HG03175 (cell line): ENCODE measurements around the gene ADAMTS2.
"Not testable (repeated sequence)": the region's sequence is repeated elsewhere in the genome, so short reads cannot be mapped to it uniquely, and the experiment has no call there.

ENCODE experiments used
- ATAC-seq: cut with Tn5 transposase; IDR thresholded peaks from one replicate; pipeline ENCODE4 v1.9.1; 2021; ENCODE audit warnings: mild to moderate bottlenecking, moderate library complexity; ENCODE audit not compliant: unreplicated experiment

The ADAMTS2 gene

DNA sequence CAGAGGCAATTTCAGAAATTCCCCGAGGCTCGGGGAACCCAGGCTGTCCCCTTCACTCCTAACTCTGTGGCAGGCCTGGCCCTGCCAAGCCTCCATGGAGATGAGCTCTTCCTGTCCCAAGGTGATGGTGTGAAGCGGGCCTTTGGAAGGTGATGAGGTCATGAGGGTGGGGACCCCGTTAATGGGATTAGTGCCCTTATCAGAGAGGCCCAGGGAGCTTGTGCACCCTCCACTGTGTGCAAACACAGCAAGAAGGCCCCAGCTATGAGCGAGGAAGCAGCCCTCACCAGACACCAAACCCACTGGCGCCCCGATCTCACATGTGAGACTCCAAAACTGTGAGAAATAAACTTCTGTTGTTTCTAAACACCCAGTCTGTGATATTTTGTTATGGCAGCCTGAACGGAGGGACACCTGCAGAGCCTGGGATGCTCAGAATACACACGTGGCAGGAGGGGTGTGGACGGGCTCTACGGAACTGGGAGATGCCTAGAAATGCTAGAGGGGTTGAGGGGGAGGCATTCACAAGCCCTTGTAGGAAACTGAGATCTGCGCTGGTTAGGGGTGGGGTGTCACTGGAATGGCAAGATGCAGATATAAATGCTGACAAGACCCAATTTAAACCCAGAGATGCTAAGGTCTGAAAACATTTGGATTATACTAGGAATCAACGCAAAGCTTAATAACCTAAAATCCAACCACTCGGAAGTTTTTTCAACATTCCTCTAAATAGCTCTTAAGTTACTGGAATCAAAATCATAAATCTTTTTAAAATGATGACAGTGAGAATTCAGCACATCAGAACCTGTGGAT, 46.9 kb downstream of the ADAMTS2 start:
- ATAC-seq: no peak

DNA sequence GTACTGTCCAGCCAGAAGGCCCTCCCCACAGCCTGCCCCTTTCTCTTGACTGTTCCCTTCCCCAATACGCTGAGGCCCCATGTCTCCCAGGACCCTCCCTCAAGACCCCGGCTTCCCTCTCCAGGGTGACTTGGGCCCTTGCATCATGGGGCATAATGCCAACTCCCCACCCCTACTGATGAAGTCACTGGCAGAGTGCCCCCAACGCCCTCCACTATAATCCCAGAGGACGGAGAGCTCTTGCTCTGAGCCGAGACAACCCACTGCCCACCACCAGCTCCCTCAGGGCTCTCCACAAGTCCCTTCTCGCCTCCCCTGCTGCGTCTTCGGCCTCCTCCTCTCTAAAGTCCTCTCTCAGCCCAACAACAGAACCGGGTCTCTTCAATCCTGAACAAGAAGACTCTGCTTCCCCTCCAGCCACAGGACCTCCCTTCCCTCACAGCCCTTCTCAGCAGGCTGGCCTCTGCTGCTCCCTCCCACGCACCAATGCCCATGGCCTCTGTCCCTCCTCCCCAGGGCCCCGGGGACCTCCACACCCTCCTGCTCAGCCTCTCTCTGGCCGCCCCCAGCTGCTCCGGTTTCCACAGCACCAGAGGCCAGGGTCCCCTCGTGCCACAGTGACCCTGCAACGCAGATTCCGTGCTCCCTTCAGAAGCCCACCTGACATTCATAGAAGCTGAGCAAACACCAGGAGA, 47.6 kb downstream of the ADAMTS2 start:
- no peak for ATAC-seq

DNA sequence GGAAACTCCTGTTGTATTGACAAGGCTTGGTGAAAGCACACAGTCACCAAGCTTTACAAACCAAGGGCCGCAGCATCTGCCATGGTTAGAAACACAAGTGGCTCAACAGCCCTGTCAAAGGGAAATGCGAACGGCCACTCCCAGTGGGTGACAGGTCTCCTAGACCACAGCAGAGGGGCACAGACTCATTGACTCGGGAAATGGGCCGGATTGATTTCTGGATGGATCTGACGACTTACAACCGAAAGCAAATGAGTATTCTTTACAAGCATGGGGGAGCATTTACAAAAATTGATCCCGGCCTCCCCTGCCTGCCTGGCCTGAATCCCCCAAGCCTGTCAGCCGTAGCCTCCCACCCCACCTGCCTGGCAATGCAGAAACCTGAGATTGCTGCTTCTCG, 48.2 kb downstream of the ADAMTS2 start:
- no peak for ATAC-seq

DNA sequence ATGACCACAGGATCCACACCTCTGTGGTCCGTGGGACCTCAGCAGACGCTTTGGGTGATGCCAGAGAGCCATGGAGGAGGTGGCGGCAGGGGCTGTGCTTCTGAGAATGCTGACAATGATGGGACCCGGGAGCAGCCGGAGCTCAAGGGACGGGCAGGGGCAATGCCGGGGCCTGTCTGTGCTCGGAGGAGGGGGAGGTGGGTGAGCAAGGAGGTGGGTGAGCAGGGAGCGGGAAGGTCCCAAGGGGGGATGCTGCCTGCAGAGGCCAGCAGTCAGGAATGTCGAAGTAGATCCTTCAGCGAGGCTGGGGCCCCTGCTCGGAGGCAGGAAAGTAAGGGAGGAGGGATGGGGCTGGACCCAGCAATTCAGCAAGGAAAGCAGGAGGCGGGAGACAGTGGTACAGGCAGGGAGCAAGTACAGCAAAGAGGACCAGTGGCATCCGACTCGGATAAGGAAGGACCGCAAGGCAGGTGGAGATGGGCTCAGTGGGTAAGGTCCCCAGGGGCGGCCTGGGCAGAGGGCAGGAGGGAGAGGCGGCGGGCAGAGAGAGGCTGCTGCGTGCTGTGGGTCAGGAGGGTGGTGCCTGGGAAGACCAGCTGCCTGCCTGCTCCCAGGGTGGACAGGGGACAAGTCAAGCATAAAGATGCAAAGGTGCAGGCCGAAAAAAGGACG, 49.0 kb downstream of the ADAMTS2 start:
- ATAC-seq: no peak

DNA sequence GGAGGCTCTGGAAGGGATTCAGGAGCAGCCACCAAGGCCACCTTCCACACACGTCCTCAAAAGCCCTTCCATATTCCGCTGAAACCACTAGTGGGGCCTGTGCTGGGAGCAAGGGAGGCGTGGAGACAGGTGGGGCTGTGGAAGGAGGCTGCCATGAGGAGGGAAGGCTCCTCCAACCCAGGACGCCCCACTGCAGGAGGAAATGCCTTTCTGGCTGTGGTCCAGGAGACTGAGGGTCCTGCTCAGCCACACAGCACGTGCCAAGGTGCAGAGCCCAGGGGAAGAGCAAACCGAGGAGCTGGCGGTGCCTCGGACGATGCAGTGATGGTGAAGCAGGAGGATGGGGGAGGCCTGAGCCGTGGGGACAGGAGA, 49.5 kb downstream of the ADAMTS2 start:
- ATAC-seq: no peak

DNA sequence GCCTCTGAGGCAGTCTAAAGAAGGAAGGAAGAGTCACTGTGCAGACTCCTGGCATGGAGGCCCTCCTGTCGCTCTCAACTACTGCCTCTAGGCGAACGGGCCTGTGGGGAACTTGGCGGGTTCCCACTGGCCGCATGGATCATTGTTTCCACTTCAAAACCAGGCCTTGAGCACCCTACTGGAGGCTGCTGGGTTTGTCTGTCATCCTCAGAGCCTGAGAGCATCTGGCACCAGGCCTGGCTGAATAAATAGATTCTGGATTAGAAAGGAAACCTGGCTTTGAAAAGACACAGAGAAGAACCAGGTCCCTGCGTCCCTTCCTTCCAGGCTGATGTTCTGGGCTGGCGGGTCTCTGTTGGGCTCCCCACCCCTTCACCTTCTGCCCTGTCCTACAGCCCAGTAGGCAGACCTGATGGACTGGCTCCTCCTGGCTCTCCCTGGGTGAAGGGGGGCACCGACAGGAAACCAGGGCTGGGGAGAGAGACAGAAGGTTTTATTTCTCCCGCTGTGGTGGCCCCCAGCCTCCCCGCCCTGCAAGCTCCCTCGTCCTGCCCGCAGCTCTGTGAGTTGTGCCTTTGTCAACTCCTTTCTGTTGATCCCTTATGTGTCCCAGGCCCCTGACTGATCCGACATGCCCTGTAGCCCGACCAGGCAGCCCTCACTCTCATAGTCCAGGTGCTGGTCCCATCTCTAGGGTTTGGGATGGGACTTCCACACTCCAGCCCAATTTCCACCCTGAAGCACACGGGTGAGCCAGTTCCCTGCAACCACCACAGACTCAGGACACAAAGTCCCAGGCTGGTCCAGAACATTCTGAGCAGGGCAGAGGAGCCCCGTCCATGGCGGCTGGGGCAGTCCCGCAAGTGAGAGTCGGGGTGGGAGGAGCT, 50.1 kb downstream of the ADAMTS2 start:
- ATAC-seq: no peak

DNA sequence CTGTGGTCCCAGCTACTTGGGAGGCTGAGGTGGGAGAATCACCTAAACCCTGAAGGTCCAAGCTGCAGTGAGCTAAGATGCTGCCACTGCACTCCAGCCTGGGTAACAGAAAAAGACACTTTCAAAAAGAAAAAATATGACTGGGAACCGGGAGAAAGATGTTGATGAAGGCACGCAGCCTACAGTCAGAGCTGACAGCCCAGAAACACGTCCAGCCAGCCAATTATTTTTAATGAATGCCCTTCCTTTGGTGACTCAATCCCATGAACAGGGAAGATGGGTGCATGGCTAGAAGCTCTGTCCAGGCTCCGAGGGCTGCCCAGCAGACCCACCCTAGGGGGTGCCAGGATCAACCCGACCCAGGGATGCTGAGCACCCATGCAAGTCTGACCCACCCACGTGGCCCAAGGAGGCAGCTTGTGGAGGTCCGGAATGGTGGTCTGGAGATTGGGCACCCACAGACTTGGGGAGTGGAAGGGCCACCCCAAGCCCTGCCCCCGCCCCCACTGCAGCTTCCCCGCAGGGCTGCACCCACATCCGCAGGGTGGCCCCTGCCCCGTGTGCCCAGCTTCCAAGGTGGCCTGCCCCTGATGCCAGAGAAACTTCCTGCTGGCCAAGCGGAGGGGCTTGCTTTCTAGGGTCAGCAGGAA, 51.0 kb downstream of the ADAMTS2 start:
- no peak for ATAC-seq

DNA sequence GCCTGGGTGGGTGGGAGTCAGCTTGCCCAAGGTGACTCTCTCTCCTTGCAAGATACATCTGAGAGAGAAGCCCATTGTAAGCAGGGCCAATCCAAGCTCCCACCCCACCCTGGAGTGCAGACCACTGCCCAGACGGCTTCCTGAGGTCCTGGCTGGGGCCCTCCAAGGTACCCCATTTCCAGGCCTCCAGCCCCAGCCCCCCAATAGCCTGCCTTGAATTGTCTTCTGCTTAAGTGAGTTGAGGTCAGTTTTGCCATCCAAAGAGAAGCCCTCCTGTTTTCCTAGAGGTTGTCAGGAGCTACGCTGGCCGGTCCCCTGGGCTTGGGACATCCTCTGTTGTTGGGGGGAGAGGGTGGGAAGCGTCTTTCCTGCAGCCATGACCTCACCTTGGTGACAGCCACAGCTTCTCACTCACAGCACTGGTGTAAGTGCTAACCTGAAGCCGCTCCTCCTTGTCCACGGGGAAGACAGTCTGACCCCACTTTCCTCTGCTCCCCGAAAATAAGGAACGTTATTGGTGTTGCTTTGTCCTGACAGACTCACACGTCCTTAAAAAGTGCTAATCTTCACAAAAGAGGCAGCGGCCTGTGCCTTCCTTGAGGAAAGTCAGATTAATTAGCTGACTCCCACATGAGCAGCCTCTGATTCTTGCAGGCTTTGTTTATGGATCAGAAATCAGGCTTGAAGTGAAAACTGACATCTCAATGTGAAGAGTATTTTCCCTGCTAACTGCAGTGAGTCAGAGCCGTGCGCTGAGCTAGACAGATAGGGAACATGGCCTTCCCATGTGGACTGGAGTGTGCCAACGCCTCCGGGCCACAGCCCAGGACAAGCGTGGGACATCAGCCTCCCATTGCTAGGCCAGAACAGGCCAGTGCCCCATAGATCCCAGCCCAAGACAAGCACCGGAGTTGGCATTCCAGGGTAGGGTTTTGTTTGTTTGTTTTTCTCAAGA, 52.3 kb downstream of the ADAMTS2 start:
- ATAC-seq: no peak

DNA sequence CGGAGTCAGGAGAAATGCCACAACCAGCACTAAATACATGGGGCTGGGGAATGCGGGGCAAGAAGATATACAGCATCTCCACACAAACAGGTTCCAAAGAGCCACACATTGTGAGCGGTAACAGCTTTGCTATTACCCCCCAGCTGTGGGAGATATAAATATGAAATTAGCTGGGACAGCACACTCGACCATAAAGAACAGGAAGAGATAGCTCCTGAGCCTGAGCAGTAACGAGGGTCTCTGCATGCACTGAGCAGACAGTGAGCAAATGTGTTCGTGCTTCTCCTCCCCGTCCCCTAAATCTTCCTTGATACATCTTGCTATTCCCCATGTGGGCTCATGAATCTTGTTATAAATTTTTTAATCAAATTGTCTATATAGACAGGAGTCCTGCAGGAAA, 53.1 kb downstream of the ADAMTS2 start:
- no peak for ATAC-seq

DNA sequence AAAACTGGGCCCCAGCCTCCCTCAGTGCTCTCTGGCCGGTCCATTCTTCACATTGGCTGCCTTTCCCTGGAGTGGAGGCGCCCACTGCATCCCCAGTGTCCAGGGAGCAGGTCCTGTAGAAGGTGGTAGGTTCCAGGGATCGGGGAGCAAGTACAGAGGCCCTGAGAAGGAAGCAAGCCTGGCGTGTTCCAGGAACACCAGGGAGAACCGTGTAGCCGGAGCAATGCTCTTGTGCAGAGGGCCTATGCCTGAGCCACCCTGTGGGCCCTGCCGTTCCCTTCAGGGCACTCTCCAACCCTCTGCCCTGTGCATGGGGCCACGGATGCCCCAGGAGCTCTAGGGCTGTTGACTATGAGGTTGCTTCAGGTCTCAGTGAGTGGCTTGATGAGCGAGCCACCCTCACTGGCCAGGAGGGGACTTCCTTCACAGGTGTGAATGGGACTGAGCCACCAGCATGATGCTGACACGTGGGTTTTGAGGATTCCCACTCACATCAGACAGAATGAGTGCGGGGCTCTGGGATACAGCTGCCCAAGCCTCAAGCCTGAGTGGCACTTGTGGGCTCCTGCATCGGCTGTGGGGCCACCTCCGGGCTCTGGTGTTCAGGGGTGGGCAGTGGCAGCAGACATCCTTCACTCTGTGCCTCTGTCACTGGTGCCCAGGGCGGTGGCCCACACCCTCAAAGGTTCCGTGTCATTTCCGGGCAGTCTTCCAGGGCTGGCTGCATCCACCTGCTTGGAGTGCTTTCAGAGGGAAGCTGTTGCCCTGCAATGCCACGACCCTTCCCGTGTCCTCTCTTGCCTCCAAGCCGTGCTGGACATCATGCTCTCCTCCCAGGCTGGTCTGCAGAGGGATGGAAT, 54.4 kb downstream of the ADAMTS2 start:
- ATAC-seq: no peak

DNA sequence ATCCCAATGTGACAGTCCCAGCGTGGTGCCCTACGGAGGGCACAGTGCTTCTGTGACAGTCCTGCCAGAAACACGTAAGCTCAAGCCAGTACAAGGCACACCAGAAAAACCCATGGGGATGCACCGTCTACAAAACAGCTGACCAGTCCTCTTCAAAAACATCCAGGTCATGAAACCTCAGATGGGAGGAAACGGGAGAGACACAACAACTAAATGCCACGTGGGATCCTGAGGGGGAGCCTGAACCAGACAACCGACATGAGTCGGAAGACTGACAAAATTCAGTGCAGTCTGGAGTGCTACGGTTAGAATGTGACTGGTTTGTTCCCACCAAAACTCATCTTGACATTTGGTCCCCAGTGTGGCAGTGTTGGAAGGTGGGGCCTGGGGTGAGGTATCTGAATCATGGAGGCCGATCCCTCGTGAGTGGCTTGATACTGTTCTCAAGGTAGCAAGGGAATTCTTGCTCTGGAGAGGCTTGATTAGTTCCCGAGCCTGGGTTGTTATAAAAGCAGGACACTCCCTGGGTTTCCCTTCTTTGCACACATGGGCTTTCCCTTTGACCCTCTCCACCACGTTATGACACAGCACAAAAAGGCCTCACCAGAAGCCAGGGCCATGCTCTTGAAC, 55.4 kb downstream of the ADAMTS2 start:
- ATAC-seq: no peak

DNA sequence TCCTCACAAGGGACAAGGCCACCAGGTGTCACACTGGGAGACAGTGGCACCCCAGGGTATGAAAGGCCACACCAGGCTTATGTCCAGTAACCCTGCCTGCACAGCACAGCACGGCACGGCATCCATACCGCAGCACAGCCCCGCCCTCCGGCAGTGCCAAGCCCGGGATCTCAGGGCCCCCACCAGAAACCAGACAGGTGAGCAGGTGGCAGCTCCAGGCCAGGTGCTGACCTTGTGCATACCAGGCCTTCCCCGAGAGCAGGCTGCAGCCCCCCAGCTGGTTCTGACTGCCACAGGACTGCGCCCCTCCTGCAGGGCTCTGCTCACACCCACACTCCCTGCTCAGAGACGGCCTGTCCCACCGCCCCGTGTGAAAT, 56.5 kb downstream of the ADAMTS2 start:
- ATAC-seq: no peak

DNA sequence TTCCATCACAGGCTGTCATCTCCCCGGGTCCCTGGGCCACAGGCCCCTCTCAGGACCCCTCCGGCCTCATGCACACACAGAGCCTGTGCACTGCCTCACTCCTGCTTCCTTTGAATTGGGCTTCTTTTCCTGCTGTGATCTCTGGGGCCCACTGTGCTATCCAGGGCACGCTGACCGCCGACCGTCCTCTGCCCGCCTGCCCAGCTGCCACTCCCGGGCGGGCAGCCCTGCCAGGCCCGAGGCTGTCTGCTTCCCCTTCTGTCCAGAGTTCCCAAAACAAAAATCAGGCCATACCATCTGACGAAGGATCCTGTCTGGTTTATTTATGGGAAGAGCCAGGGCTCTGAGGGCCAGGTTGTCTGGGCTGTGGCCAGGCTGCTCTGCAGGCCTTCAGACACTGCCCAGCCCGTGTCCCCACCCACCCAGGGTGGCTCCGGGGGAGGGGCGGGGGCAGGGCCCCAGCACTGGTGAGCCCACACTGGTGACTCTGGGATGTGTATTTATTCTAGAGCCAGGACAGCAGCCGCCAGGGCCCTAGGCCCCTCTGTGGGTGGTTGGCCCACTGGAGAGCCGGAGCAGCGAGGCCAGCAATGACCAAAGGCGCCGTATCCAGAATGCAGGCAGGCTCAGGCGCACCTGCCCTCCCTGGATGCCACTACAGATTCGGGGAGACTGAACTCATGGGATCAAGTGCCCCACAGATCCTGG, 57.0 kb downstream of the ADAMTS2 start:
- ATAC-seq: no peak

DNA sequence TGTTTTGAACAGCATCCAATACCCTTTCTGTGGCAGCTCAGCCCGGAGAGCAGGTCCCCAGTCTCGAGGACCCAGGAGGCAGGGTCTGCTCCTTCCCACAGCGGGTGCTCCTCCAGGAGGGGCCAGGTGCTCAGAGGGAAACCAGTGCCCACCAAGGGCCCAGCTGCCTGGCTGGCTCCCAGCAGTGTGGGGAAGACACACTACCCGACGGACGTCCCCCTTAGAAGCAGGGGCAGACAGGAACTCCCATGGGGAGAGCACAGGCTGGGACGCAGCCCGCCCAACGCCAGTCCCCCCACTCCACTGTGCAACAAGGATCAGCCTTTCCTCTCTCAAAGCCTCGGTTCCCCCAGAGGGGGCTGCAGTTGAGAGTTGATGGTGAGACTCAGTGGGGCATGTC, 57.6 kb downstream of the ADAMTS2 start:
- no peak for ATAC-seq

DNA sequence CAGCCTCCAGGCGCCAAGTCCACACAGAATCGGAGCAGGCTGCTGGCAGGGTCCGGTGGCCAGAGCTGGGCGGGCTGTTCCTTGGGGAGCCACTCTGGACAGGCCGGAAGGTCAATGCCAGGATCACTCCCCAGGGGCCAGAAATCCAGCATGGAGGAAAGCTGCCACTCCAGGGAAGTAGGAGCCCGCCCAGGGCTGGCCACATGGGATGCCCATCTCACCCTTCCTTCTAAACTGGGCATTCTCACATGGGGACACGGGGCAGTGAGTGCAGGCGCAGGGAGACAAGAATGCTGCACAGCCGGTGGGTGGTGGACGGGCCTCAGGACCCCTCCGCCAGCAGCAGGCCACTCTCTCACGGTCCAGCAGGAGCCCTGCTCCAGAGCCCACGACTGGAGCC, 58.2 kb downstream of the ADAMTS2 start:
- no peak for ATAC-seq

DNA sequence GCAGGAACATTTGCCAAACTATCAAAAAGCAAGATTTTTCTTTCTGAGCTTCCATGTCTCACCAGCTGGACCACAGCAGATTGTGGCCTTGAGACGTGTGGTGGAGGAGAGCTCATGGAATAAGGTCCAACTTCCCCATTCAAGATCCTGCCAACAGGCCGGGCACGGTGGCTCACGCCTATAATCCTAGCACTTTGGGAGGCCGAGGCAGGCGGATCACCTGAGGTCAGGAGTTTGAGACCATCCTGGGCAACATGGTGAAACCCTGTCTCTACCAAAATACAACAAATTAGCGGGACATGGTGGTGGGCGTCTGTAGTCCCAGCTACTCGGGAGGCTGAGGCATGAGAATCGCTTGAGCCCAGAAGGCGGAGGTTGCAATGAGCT, 59.5 kb downstream of the ADAMTS2 start:
- ATAC-seq: not testable (repeated sequence)
